Epidermal melanocyte (primary cell): ENCODE results near the gene WFS1.
A peak's percentile ranks its signal among the peaks of the same experiment; 100 is the strongest.

ENCODE experiments used
- DNase-seq: peaks from one replicate; pipeline ENCODE4 v3.0.0; 2011; ENCODE audit warnings: low spot score; ENCODE audit not compliant: insufficient read length

Gene WFS1

DNA sequence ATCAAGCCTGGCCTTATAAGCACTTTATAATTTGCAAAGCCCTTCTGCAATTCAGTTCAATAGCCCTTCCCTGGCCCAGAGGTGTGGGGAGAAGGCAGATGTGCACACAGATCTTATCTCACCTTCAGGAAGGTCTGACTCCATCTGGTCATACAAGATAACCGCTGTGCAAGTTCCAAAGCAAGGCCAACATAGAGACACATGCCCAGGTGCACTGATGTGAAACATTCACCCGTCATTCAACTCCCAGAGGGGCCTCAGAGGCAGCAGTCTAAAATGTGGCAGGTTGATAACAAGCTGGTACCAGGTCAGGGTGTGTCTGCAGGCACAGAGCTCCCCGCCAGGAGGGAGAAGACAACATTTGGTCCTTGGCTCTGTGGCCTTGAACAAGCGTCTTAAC, 10.9 kb upstream of the WFS1 start:
- DNase-seq, result no peak

DNA sequence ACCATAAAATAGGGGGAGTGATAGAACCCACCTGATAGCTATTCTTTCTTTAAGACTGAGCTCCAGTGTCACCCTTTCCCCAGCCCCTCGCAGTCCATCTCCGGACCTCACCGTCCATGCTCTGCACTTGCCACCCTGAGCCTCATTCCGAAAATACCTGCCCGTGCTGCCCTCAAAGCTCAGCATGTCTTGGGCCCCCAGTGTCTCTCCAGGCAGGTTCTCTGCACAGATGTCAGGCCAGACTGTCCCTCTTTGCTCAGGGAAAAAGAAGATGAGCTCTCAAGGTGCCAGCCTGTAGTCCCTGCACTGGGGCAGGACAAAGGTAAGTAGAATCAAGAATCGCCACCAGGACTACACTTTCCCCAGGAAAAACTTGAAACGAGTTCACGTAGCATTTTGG, 9.8 kb upstream of the WFS1 start:
- DNase-seq, result no peak

DNA sequence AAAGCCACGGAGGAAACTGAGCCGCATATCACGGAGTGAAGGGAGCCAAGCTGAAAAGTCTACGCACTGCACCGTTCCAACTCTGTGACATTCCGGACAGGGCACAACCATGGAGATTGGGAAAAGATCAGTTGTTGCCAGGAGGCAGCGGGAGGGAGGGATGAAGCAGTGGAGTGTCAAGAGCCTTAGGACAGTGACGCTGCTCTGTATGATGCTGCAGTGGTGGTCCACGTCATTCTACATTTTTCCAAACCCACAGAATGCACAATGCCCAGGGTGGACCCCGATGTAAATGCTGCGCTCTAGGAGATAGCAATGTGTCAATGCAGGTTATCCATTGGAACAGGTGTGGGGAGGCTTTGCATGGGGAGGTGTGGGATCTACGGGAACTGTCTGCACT, 7.5 kb upstream of the WFS1 start:
- DNase-seq, result no peak

DNA sequence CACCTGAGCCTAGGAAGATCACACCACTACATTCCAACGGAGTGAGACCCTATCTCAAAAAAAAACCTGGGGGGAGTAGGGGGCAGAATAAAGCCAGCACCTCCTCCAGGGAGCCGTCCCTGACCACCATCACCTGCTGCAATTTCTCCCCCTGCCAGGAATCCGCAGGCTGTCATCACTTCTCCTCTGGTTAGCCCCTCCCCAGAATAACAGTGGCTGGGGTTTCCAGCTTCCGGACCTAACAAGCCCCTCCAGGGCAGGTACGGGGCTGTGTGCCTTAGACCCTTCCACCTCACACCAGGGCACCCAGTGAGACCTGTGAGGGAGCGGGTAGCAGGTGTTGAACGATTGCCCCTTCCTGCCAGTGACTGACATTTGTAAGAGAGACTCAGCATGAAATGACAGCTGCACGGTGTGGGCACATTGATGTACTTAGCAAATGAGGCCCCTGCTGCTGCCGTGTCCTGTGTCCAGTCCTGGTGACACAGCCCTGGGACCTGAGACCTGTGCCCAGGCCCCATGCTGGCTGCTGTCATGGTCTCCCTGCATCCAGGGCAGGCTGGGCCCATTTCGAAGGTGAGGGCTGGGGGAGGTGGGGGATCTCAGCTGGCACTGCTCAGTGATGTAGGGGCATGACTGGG, 6.7 kb upstream of the WFS1 start:
- no peak for DNase-seq

- no peak for DNase-seq
Measured at GRCh38 chr4:6263526-6264224, 6.0 kb upstream of the WFS1 start.

- DNase-seq, result no peak
Measured at GRCh38 chr4:6264225-6264540, 5.5 kb upstream of the WFS1 start.

DNA sequence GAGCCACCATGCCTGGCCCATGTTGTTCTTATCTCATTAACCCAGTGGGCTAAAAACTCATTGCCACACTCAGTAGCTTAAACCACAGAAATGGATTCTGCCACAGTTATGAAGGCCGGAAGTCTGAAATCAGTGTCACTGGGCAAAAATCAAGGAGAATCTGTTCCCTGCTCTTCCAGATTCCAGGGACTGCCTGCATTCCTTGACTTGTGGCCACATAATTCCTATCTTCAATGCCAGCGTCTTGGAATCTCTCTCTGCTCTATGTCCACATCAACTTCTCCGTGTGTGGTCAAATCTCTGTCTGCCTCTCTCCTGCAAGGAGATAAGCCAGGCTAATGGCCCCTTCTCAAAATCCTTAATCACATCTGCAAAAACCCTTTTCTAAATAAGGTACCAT, 4.1 kb upstream of the WFS1 start:
- DNase-seq, result no peak

DNA sequence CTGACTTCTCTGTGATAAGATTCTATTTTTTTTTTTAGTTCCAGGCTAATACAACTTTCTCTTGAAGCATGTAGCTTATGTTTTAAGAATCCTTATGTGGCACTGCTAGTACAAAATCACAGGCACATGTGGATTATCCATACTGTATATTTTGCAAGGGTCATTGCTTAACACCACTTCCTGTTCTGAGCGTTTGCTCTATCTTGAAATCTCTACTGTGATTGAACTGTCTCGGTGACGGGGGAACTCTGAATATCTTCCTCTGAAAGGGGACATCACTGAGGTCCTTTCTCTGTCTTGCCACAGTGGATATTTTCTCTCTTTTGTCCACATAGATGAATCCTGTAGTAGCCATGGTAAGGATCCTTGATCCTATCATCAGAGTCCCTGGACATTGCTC, 2.1 kb upstream of the WFS1 start:
- DNase-seq, result no peak

- DNase-seq, result no peak
Measured at GRCh38 chr4:6268650-6269615, 717 bp upstream of the WFS1 start.

DNA sequence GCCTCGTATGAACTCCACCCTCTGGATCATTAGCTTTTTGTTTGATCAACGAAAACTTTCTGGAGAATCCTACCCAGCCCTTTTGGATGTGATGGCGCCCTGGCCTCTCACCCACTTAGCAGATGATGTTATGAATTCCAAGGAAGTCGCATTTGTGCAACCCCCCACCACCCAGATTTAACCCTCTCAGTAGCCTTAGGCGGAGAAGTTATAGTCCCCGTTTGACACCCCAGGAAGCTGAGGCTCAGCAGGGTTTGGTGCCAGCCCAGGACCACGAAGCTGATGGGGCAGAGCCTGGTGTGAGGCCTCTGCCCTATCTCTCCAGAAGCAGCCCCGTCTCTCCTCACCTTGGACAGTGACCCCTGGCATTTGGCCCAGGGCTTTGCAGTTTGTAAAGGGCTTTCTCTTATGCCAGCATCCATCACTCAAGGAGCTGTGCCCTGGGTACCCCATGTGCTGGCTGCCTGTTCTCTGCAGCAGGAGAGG, 1.0 kb downstream of the WFS1 start:
- no peak for DNase-seq

- DNase-seq, result no peak
Measured at GRCh38 chr4:6271206-6271605, 1.6 kb downstream of the WFS1 start.

DNA sequence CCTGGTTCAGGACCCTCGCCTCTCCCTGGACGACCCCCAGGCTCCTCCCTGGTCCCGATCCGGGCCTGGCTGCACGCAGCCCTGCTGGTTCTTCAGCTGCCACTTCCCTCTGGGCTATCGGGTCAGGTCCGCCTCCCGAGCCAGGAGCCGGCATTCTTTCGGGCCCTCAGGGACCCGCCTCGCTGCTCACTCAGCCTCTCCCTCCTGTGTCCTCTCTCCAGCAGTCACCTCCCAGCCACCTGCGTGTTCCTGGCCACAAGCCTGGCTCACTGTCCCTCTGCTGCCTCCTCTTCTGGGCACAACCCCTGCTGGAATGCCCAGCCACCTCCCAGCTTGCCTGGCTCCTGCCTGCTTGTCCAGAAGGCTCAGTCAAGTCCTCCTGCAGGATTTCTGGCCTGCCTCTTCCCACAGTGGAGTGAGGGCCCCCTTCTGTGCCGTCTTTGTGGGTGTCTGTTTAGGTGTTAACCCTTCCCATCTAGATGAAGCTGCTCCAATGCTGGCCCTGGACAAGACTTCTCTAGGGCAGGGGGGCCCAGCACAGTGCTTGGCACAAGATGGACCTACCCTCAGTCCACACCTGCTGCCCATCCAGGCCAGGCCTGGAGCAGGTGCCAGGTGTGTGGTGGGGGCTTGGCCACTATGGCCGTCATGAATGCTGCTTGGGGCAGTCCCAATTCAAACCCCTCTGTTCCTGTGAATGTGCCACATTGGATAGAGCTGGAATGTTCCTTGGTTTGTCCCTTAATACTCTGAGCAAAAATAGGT, 2.2 kb downstream of the WFS1 start:
- DNase-seq, result no peak

DNA sequence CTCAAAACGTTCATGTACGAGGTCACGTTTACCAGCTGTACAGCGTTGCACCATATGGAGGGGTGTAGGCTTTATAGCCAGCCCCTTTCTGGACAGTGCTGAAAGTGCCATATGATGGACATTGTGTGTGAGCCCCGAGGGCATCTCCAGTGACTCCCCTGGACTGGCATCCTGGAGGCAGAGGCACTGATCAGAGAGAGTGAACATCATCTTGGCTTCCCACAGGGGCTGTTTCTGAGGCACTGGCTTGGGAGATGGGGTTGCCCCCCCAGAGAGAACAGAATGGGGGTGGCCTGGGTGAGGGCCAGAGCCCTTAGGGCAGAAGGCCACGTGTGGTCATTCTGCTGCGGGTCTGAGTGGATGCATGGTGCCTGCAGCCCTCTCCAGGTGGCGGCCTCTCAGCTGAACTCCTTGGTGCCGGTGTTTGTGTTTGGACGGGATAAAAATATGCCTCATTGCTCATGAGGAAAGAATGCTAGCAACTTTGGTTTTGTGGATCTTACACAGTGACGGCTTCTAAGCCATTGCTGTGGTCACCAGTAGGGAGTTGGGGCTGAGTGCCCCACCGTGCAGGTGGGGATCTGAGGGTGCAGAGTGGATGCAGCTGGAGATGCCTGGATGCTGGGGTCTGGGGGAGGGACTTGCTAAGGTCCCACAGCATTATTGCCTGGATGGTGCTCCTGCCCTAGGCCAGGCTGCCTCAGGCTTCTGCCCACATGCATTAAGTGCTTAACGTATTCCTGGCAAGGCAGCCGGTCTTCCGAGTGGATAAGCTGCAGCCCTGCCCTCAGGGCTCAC, 3.4 kb downstream of the WFS1 start:
- DNase-seq, result no peak

DNA sequence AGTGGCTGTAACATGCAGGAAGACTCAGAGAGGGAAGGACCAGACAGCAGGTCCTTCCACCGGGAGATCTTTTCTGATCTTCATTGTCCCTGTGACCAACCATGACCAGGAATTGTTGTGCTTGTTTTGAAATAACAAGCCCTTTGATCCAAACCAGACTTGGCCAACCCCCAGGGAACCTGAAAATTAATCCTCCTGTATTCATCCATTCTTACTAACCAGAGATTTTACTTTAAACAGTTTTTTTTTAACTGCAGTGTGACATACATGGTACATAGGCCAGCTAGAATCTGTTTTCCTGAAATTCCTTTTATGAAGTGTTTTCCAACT, 4.0 kb downstream of the WFS1 start:
- DNase-seq, result no peak

- DNase-seq, result no peak
Measured at GRCh38 chr4:6275351-6275750, 5.7 kb downstream of the WFS1 start.

- peak; percentile 65 for DNase-seq
Measured at GRCh38 chr4:6275898-6276806, 6.5 kb downstream of the WFS1 start.

DNA sequence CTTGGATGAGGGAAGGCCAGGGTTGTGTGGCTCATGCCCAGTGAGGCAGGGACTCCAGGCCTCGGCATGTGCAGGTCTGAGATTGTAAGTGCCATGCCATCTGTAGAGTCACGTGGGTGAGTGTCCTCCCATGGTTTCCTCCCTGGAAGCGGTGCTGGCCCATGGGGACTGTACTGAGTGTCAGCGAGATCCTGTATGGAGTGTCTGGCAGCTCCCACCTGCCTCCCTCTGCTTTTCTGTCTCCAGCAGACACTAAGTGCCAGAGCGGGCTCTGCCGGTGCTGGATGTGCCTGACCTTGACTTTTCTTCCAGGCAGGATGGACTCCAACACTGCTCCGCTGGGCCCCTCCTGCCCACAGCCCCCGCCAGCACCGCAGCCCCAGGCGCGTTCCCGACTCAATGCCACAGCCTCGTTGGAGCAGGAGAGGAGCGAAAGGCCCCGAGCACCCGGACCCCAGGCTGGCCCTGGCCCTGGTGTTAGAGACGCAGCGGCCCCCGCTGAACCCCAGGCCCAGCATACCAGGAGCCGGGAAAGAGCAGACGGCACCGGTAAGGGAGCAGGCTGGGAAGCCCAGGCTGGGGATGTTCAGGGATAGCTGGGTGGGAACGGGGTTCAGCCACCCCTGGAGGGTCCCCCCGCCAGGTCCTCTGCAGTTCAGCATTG, 7.6 kb downstream of the WFS1 start:
- no peak for DNase-seq

GRCh38 chr4:6277935-6278800, 8.5 kb downstream of the WFS1 start:
- no peak for DNase-seq
